SK-N-SH (cell line): Measurements from ENCODE around the gene DLL1. TPM values are rescaled to one million over a fixed set of nuclear protein-coding genes. Genes with fewer than 3 reads are reported as not detected.
A peak's percentile ranks its signal among the peaks of the same experiment; 100 is the strongest.

Experiments used
- CTCF ChIA-PET: fragments of 300-600, 350-600 bp; formaldehyde crosslinking; extraction: SDS; loops from one replicate; lab custom pipeline; 2021; lab: Yijun Ruan, JAX
- POLR2A ChIA-PET: fragments of 350-600 bp; sonication (Branson Sonifier 250); formaldehyde crosslinking; extraction: SDS; loops from one replicate; lab custom pipeline; 2020; ENCODE audit warnings: antibody characterized with exemption, inconsistent platforms; lab: Yijun Ruan, JAX
- DNase-seq: peaks from one replicate; pipeline ENCODE4 v3.0.0; 2012
- H2AFZ ChIP-seq: fragments of 200-600 bp; sonication (generic); 2 replicates; pipeline ENCODE4 v1.8.1; 2016; ENCODE audit warnings: antibody characterized with exemption, mild to moderate bottlenecking, low read depth
- H3F3A ChIP-seq: fragments of 200-600 bp; sonication (generic); replicated peaks from 2 replicates; pipeline ENCODE3; 2016; ENCODE audit warnings: antibody characterized with exemption, mild to moderate bottlenecking; ENCODE audit not compliant: insufficient read depth
- H3K27ac ChIP-seq, 2 experiments: fragments of 200-500 bp in 1 of 2; fragments of 200-600 bp in 1 of 2; sonication (Bioruptor generic) in 1 of 2; sonication (generic), shearing (Covaris generic) in 1 of 2; 2 replicates each; pipeline versions ENCODE4 v1.5.1 to v1.6.1; 2014 to 2016; ENCODE audit warnings: low read depth in 2 of 2, inconsistent platforms in 1 of 2, low read length in 1 of 2, mild to moderate bottlenecking in 1 of 2, mixed read lengths in 1 of 2
- H3K27me3 ChIP-seq: fragments of 200-600 bp; sonication (generic), shearing (Covaris generic); 2 replicates; pipeline ENCODE4 v1.6.1; 2016; ENCODE audit warnings: mixed run types; ENCODE audit not compliant: insufficient read depth
- H3K36me3 ChIP-seq, 2 experiments: fragments of 200-500 bp in 1 of 2; fragments of 200-600 bp in 1 of 2; sonication (Bioruptor generic) in 1 of 2; sonication (generic) in 1 of 2; replicated peaks in 1 of 2; 2 replicates each; pipeline versions ENCODE3 to v1.5.1; 2014 to 2016; ENCODE audit warnings: low read length in 1 of 2, mild to moderate bottlenecking in 1 of 2; ENCODE audit not compliant: insufficient read depth in 2 of 2, control insufficient read depth in 1 of 2
- H3K4me1 ChIP-seq, 2 experiments: fragments of 200-500 bp in 1 of 2; fragments of 200-600 bp in 1 of 2; sonication (Bioruptor generic) in 1 of 2; sonication (generic), shearing (Covaris generic) in 1 of 2; 2 replicates each; pipeline versions ENCODE4 v1.5.1 to v1.6.1; 2014 to 2016; ENCODE audit warnings: low read depth in 1 of 2, low read length in 1 of 2, mixed run types in 1 of 2; ENCODE audit not compliant: insufficient read depth in 2 of 2, control insufficient read depth in 1 of 2
- H3K4me2 ChIP-seq: fragments of 200-600 bp; sonication (generic), shearing (Covaris generic); 2 replicates; pipeline ENCODE4 v1.6.1; 2017; ENCODE audit warnings: mixed run types
- H3K4me3 ChIP-seq, 2 experiments: fragments of 200-500 bp in 1 of 2; fragments of 200-600 bp in 1 of 2; sonication (Bioruptor generic) in 1 of 2; sonication (generic), shearing (Covaris generic) in 1 of 2; 2 replicates each; pipeline versions ENCODE4 v1.5.1 to v1.8.1; 2014 to 2016; ENCODE audit warnings: low read depth in 2 of 2, inconsistent platforms in 1 of 2, low read length in 1 of 2, mild to moderate bottlenecking in 1 of 2, mixed read lengths in 1 of 2, moderate library complexity in 1 of 2
- H3K79me2 ChIP-seq: fragments of 200-600 bp; sonication (generic); 2 replicates; pipeline ENCODE4 v1.8.1; 2017; ENCODE audit warnings: mild to moderate bottlenecking; ENCODE audit not compliant: insufficient read depth
- H3K9ac ChIP-seq: fragments of 200-600 bp; sonication (generic); 2 replicates; pipeline ENCODE4 v1.6.1; 2017; ENCODE audit warnings: mixed run types
- H3K9me2 ChIP-seq: fragments of 200-600 bp; sonication (generic); 2 replicates; pipeline ENCODE4 v1.6.1; 2017; ENCODE audit warnings: mixed run types
- H3K9me3 ChIP-seq: fragments of 200-600 bp; sonication (generic); 2 replicates; pipeline ENCODE4 v1.6.1; 2017; ENCODE audit warnings: mixed run types, mild to moderate bottlenecking, moderate library complexity
- H4K20me1 ChIP-seq: fragments of 200-600 bp; sonication (generic); 2 replicates; pipeline ENCODE4 v1.6.1; 2017; ENCODE audit warnings: mild to moderate bottlenecking, mixed run types; ENCODE audit not compliant: insufficient read depth
- CHD2 ChIP-seq: fragments of 150-350 bp; IDR thresholded peaks from 2 replicates; pipeline ENCODE4 v1.6.1; 2018; ENCODE audit warnings: low read length; ENCODE audit not compliant: partially characterized antibody
- EZH2phosphoT487 ChIP-seq: fragments of 200-600 bp; sonication (generic); IDR thresholded peaks from 2 replicates; pipeline ENCODE4 v1.6.1; 2017; ENCODE audit warnings: low read depth, mixed run types, mild to moderate bottlenecking, antibody characterized with exemption, moderate library complexity, borderline replicate concordance
- GABPA ChIP-seq: IDR thresholded peaks from 2 replicates; pipeline ENCODE4 v1.4.0; 2012; ENCODE audit warnings: low read depth, mild to moderate bottlenecking
- JUND ChIP-seq: IDR thresholded peaks from 2 replicates; pipeline ENCODE4 v1.4.0; 2012
- MXI1 ChIP-seq: IDR thresholded peaks from 2 replicates; pipeline ENCODE4 v1.6.1; 2012; ENCODE audit warnings: mild to moderate bottlenecking, low read depth, low read length, improper control_type of control experiment
- NFIC ChIP-seq: IDR thresholded peaks from 2 replicates; pipeline ENCODE4 v1.4.0; 2012; ENCODE audit warnings: borderline replicate concordance
- NRF1 ChIP-seq: IDR thresholded peaks from 2 replicates; pipeline ENCODE4 v1.6.1; 2012; ENCODE audit warnings: low read depth, mild to moderate bottlenecking, low read length
- PBX3 ChIP-seq: IDR thresholded peaks from 2 replicates; pipeline ENCODE4; 2012
- POLR2AphosphoS5 ChIP-seq: IDR thresholded peaks from 2 replicates; pipeline ENCODE4 v1.6.1; 2012; ENCODE audit warnings: low read depth, low read length
- RAD21 ChIP-seq: IDR thresholded peaks from 2 replicates; pipeline ENCODE4 v1.6.1; 2012; ENCODE audit warnings: mild to moderate bottlenecking, low read length
- RCOR1 ChIP-seq: fragments of 150-350 bp; IDR thresholded peaks from 2 replicates; pipeline ENCODE4 v1.6.1; 2017; ENCODE audit warnings: antibody characterized with exemption, low read length
- REST ChIP-seq: IDR thresholded peaks from 2 replicates; pipeline ENCODE4 v1.6.1; 2012; ENCODE audit warnings: mild to moderate bottlenecking, low read depth, low read length, moderate library complexity
- SMC3 ChIP-seq: IDR thresholded peaks from 2 replicates; pipeline ENCODE4 v1.6.1; 2012; ENCODE audit warnings: low read depth, low read length, improper control_type of control experiment
- TAF1 ChIP-seq: IDR thresholded peaks from 2 replicates; pipeline ENCODE4 v1.6.1; 2012; ENCODE audit warnings: low read depth, mild to moderate bottlenecking, low read length, moderate library complexity, borderline replicate concordance
- USF1 ChIP-seq: IDR thresholded peaks from 2 replicates; pipeline ENCODE4 v1.4.0; 2012; ENCODE audit warnings: low read depth, borderline replicate concordance
- WGBS: methylation state at CpG from one replicate; pipeline ENCODE4 v1.1.6; 2017; ENCODE audit warnings: low lambda C conversion rate; 5-methylcytosine and 5-hydroxymethylcytosine counted together
- polyA plus RNA-seq, 3 experiments: library from polyadenylated mRNA; depleted of rRNA; stranded (reverse); fragments of >200 nt; gene quantifications; 2 replicates each; pipeline ENCODE4 v1.2.3, GENCODE V29; 2012
- TF ChIP-seq, protein P1 (sequence below): fragments of 150-350 bp; IDR thresholded peaks from 2 replicates; pipeline ENCODE4 v1.6.1; 2016; ENCODE audit warnings: mild to moderate bottlenecking, low read depth, low read length
- TF ChIP-seq, protein P2 (sequence below): IDR thresholded peaks from 2 replicates; pipeline ENCODE4 v1.4.0; 2012; ENCODE audit warnings: low read depth, borderline replicate concordance
- TF ChIP-seq, protein P3 (sequence below): IDR thresholded peaks from 2 replicates; pipeline ENCODE4 v1.4.0; 2012; ENCODE audit warnings: low read depth
- TF ChIP-seq, protein P4 (sequence below): fragments of 150-350 bp; IDR thresholded peaks from 2 replicates; pipeline ENCODE4 v1.6.1; 2017; ENCODE audit warnings: antibody characterized with exemption, low read length, low read depth, borderline replicate concordance

Gene DLL1
- polyA plus RNA-seq, 1 of the 3 experiments (the other 2 are of a cell fraction), result 0.25 TPM

GRCh38 chr6:170308761-170309160 lies 17.9 kb upstream of the DLL1 start (continued):
- TF ChIP-seq REST, result no peak
- TF ChIP-seq, protein P1, sequence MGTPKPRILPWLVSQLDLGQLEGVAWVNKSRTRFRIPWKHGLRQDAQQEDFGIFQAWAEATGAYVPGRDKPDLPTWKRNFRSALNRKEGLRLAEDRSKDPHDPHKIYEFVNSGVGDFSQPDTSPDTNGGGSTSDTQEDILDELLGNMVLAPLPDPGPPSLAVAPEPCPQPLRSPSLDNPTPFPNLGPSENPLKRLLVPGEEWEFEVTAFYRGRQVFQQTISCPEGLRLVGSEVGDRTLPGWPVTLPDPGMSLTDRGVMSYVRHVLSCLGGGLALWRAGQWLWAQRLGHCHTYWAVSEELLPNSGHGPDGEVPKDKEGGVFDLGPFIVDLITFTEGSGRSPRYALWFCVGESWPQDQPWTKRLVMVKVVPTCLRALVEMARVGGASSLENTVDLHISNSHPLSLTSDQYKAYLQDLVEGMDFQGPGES, result no peak

DNA sequence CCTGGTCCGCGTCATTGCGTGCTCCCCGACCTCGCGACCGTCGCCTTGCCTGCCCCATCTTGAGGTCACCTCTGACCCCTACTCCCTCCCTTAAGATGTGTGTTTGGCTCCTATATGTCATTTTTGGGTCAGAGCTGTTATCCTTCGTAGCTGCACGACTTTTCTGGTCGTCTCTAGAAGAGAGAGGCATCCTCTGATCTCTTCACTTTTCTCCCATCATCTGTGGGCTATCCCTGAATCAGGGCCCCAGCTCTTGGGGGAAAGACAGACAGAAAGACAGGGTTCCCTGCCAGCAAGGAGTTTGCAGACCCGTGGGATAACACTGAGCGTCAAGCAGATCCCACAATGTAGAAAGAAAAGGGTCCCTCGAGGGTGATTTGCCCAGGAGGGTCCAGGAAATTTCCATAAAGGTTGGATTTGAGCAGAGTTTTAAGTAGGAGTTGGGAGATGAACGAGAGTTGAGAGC lies 16.2 kb upstream of the DLL1 start:
- ChIA-PET CTCF (interaction anchor here (0.7 to 4.2 kb wide), 3 partner anchors 69 to 476 kb away, joined by 3 to 15 read pairs (median 3); no protein-coding TSS in a partner anchor), POLR2A (interaction anchor here (0.5 kb wide), 1 partner anchor 130 kb away, joined by 3 read pairs; no protein-coding TSS in a partner anchor)
- peaks cover 61% of the 10 kb centered on the region for H3K79me2 ChIP-seq
- peak overlapping the region; percentile 96 for H3K4me2 ChIP-seq
- H3K9ac ChIP-seq, result peak overlapping the region; percentile 94
- peak overlapping the region; percentile 94 to 100 for H3K4me3 ChIP-seq
- H3K4me1 ChIP-seq, result peaks cover 11 to 30% of the 10 kb centered on the region in 2 experiments; a peak in 3 of 4 replicates
- H2AFZ ChIP-seq, result peak overlapping the region; percentile 82; the same call in 1 of the 2 replicates
- H4K20me1 ChIP-seq, result peaks cover 35% of the 10 kb centered on the region
- no peaks in the 10 kb centered on the region for H3F3A ChIP-seq
- H3K27me3 ChIP-seq, result no peaks in the 10 kb centered on the region
- no peaks in the 10 kb centered on the region for H3K9me2 ChIP-seq
- peak overlapping the region; percentile 71 to 84 for H3K27ac ChIP-seq
- no peaks in the 10 kb centered on the region for H3K9me3 ChIP-seq
- no peak for DNase-seq
- peaks cover 0 to 12% of the 10 kb centered on the region in 2 experiments for H3K36me3 ChIP-seq
- 2% methylated on average over 10 of the region's 15 CpGs for WGBS
- TF ChIP-seq, protein P2, sequence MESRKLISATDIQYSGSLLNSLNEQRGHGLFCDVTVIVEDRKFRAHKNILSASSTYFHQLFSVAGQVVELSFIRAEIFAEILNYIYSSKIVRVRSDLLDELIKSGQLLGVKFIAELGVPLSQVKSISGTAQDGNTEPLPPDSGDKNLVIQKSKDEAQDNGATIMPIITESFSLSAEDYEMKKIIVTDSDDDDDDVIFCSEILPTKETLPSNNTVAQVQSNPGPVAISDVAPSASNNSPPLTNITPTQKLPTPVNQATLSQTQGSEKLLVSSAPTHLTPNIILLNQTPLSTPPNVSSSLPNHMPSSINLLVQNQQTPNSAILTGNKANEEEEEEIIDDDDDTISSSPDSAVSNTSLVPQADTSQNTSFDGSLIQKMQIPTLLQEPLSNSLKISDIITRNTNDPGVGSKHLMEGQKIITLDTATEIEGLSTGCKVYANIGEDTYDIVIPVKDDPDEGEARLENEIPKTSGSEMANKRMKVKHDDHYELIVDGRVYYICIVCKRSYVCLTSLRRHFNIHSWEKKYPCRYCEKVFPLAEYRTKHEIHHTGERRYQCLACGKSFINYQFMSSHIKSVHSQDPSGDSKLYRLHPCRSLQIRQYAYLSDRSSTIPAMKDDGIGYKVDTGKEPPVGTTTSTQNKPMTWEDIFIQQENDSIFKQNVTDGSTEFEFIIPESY, result no peak
- TF ChIP-seq RAD21, result no peak
- TF ChIP-seq GABPA, result no peak
- no peak for TF ChIP-seq NRF1
- no peak for TF ChIP-seq MXI1
- TF ChIP-seq, protein P3, sequence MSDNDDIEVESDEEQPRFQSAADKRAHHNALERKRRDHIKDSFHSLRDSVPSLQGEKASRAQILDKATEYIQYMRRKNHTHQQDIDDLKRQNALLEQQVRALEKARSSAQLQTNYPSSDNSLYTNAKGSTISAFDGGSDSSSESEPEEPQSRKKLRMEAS, result no peak
- TF ChIP-seq NFIC, result no peak
- TF ChIP-seq, protein P4, sequence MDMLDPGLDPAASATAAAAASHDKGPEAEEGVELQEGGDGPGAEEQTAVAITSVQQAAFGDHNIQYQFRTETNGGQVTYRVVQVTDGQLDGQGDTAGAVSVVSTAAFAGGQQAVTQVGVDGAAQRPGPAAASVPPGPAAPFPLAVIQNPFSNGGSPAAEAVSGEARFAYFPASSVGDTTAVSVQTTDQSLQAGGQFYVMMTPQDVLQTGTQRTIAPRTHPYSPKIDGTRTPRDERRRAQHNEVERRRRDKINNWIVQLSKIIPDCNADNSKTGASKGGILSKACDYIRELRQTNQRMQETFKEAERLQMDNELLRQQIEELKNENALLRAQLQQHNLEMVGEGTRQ, result no peak
- TF ChIP-seq RCOR1, result no peak
- TF ChIP-seq POLR2AphosphoS5, result no peak
- TF ChIP-seq USF1, result no peak
- TF ChIP-seq CHD2, result no peak
- TF ChIP-seq EZH2phosphoT487, result no peak
- no peak for TF ChIP-seq JUND
- TF ChIP-seq SMC3, result no peak
- TF ChIP-seq, protein P1, result no peak
- no peak for TF ChIP-seq PBX3
- no peak for TF ChIP-seq TAF1
